ENCODE data around the gene ZFYVE21.

GRCh38 chr14:103683139-103683538 lies 32.5 kb upstream of the ZFYVE21 start:
- TF ChIP-seq CTCF (IDR thresholded peaks at IDR 0.05; ENCODE audit: poor library complexity) = no peak
- no peak for TF ChIP-seq EZH2 (IDR thresholded peaks at IDR 0.05; ENCODE audit: borderline replicate concordance)
- TF ChIP-seq EZH2phosphoT487 (IDR thresholded peaks at IDR 0.05; ENCODE audit: low read depth, severe bottlenecking, unreplicated experiment) = no peak

Measured in hepatocyte (in vitro differentiated cells).